Karpas-422 (cell line): Measurements from ENCODE around the gene TADA2B. TPM values are rescaled to one million over a fixed set of nuclear protein-coding genes. Genes with fewer than 3 reads are reported as not detected.
"Not testable (repeated sequence)": the region's sequence is repeated elsewhere in the genome, so short reads cannot be mapped to it uniquely, and the experiment has no call there.

Experiments
- DNase-seq: peaks from one replicate; pipeline ENCODE4 v3.0.0-alpha.2; 2015
- H2AFZ ChIP-seq: fragments of 200-600 bp; sonication (generic); 2 replicates; pipeline ENCODE4 v1.6.1; 2014; ENCODE audit warnings: antibody characterized with exemption, low read length, mixed read lengths
- H3K27ac ChIP-seq: fragments of 200-600 bp; sonication (generic); 2 replicates; pipeline ENCODE4 v1.5.1; 2014; ENCODE audit warnings: mild to moderate bottlenecking, low read length, moderate library complexity
- H3K27me3 ChIP-seq: fragments of 200-600 bp; sonication (generic); 2 replicates; pipeline ENCODE4 v1.6.1; 2014; ENCODE audit warnings: low read length, mixed read lengths
- H3K36me3 ChIP-seq: fragments of 200-600 bp; sonication (generic); 2 replicates; pipeline ENCODE4 v1.6.1; 2014; ENCODE audit warnings: low read length, mixed read lengths; ENCODE audit not compliant: insufficient read depth
- H3K4me1 ChIP-seq: fragments of 200-600 bp; sonication (generic); 2 replicates; pipeline ENCODE4 v1.6.1; 2014; ENCODE audit warnings: mild to moderate bottlenecking, low read length, mixed read lengths
- H3K4me2 ChIP-seq: fragments of 200-600 bp; sonication (generic); 2 replicates; pipeline ENCODE4 v1.6.1; 2014; ENCODE audit warnings: low read length, low read depth, mild to moderate bottlenecking; ENCODE audit not compliant: poor library complexity, severe bottlenecking
- H3K4me3 ChIP-seq: fragments of 200-600 bp; sonication (generic); 2 replicates; pipeline ENCODE4 v1.5.1; 2014; ENCODE audit warnings: mild to moderate bottlenecking, antibody characterized with exemption, low read length, mixed read lengths
- H3K79me2 ChIP-seq: fragments of 200-600 bp; sonication (generic); 2 replicates; pipeline ENCODE4 v1.6.1; 2014; ENCODE audit warnings: mild to moderate bottlenecking, low read length, mixed read lengths
- H3K9ac ChIP-seq: fragments of 200-600 bp; sonication (generic); 2 replicates; pipeline ENCODE4 v1.6.0; 2014; ENCODE audit warnings: low read length
- H3K9me2 ChIP-seq: fragments of 200-600 bp; sonication (generic), shearing (Covaris generic); replicated peaks from 2 replicates; pipeline ENCODE4 v1.6.0; 2014; ENCODE audit warnings: mild to moderate bottlenecking, low read length, moderate library complexity; ENCODE audit not compliant: insufficient read depth
- H3K9me3 ChIP-seq: fragments of 300-700, 200-600 bp; sonication (generic); 2 replicates; pipeline ENCODE4 v1.6.1; 2014; ENCODE audit warnings: low read length, mixed read lengths
- H4K20me1 ChIP-seq: fragments of 200-600 bp; sonication (generic); 2 replicates; pipeline ENCODE4 v1.6.1; 2014; ENCODE audit warnings: mild to moderate bottlenecking, antibody characterized with exemption, low read length, low read depth; ENCODE audit not compliant: insufficient read depth
- total RNA-seq: library from RNA; depleted of rRNA; stranded (reverse); fragments of >200 nt; shearing (Covaris generic); gene quantifications from 2 replicates; pipeline ENCODE4 v1.2.3, GENCODE V29; 2014; ENCODE audit warnings: low replicate concordance

The TADA2B gene
- total RNA-seq, 1 experiment from 2014 or later: 12.8 TPM

- Histone ChIP-seq H4K20me1 (no peaks in the 10 kb centered on the region), H3K36me3 (no peaks in the 10 kb centered on the region), H3K27me3 (no peaks in the 10 kb centered on the region), H3K27ac (no peak overlapping the region), H3K9me2 (no peaks in the 10 kb centered on the region), H2AFZ (no peak overlapping the region), H3K9ac (no peak overlapping the region), H3K9me3 (no peaks in the 10 kb centered on the region), H3K4me1 (peaks cover 2% of the 10 kb centered on the region; the same call in 1 of the 2 replicates), H3K4me3 (no peak overlapping the region), H3K4me2 (no peak overlapping the region), H3K79me2 (no peaks in the 10 kb centered on the region)
- DNase-seq: no peak
These were observed 33.5 kb downstream of the TADA2B start for GRCh38 chr4:7076696-7077082.

DNA sequence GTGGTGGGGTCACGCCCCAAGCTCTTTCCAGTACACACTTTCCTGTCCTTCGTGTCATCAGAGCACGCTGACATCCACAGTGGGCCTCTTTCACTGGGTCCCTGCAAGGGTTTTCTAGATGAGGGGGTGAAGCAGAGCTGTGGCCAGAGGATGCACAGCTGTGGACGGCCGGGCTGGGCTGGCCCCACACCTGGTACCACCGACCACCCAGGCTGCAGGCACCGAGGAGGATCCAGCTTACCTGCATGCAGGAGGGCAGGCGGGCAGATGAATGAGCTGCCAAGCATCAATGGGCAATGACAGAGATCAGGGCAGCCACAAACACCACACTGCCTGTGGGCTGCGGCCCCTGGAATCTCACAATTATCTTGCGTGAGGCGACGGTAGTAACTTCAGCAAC lies 34.2 kb downstream of the TADA2B start:
- Histone ChIP-seq H3K9me3 (no peaks in the 10 kb centered on the region), H3K4me1 (peaks cover 2% of the 10 kb centered on the region; the same call in 1 of the 2 replicates), H3K27me3 (no peaks in the 10 kb centered on the region), H3K4me2 (no peak overlapping the region), H3K79me2 (no peaks in the 10 kb centered on the region), H3K27ac (no peak overlapping the region), H3K9ac (no peak overlapping the region), H2AFZ (no peak overlapping the region), H3K4me3 (no peak overlapping the region), H3K9me2 (no peaks in the 10 kb centered on the region), H3K36me3 (no peaks in the 10 kb centered on the region), H4K20me1 (no peaks in the 10 kb centered on the region)
- DNase-seq: no peak

GRCh38 chr4:7078025-7078424 lies 34.9 kb downstream of the TADA2B start:
- no peaks in the 10 kb centered on the region for H4K20me1 ChIP-seq
- no peak overlapping the region for H3K4me3 ChIP-seq
- no peak overlapping the region for H3K27ac ChIP-seq
- H3K4me1 ChIP-seq: peaks cover 2% of the 10 kb centered on the region; the same call in 1 of the 2 replicates
- no peaks in the 10 kb centered on the region for H3K9me2 ChIP-seq
- no peak overlapping the region for H3K9ac ChIP-seq
- H3K79me2 ChIP-seq: no peaks in the 10 kb centered on the region
- H3K4me2 ChIP-seq: no peak overlapping the region
- H3K36me3 ChIP-seq: no peaks in the 10 kb centered on the region
- H3K9me3 ChIP-seq: no peaks in the 10 kb centered on the region
- no peak for DNase-seq
- no peaks in the 10 kb centered on the region for H3K27me3 ChIP-seq
- no peak overlapping the region for H2AFZ ChIP-seq

DNA sequence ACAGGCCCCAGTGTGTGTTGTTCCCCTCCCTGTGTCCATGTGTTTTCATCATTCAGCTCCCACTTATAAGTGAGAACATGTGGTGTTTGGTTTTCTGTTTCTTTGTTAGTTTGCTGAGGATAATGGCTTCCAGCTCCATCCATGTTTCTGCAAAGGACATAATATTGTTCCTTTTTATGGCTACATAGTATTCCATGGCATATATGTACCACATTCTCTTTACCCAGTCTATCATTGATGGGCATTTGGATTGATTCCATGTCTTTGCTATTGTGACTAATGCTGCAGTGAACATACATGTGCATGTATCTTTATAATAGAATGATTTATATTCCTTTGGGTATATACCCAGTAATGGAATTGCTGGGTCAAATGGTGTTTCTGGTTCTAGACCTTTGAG lies 36.3 kb downstream of the TADA2B start:
- not testable (repeated sequence) for H3K27me3 ChIP-seq, H3K79me2 ChIP-seq, H4K20me1 ChIP-seq, H3K4me3 ChIP-seq, H3K4me1 ChIP-seq, H3K36me3 ChIP-seq, H2AFZ ChIP-seq, H3K4me2 ChIP-seq, H3K9me3 ChIP-seq, H3K9ac ChIP-seq, H3K9me2 ChIP-seq, DNase-seq, H3K27ac ChIP-seq

DNA sequence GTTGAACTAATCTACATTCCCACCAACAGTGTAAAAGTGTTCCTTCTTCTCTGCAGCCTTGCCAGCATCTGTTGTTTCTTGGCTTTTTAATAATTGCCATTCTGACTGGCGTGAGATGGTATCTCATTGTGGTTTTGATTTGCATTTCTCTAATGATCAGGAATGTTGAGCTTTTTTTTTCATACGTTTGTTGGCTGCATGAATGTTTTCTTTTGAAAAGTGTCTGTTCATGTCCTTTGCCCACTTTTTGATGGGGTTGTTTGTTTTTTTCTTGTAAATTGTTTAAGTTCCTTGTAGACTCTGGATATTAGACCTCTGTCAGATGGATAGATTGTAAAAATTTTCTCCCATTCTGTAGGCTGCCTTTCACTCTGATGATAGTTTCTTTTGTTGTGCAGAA lies 36.7 kb downstream of the TADA2B start:
- not testable (repeated sequence) for H3K9me2 ChIP-seq, H3K4me3 ChIP-seq, H3K79me2 ChIP-seq, H3K36me3 ChIP-seq, H3K27me3 ChIP-seq, DNase-seq, H3K4me2 ChIP-seq, H3K27ac ChIP-seq, H3K9ac ChIP-seq, H3K9me3 ChIP-seq, H2AFZ ChIP-seq, H3K4me1 ChIP-seq, H4K20me1 ChIP-seq

GRCh38 chr4:7083597-7084563 lies 40.7 kb downstream of the TADA2B start:
- no peak overlapping the region for H3K4me3 ChIP-seq
- no peaks in the 10 kb centered on the region for H3K27me3 ChIP-seq
- peaks cover 7% of the 10 kb centered on the region for H3K4me1 ChIP-seq
- no peak overlapping the region for H3K27ac ChIP-seq
- H2AFZ ChIP-seq: no peak overlapping the region
- H4K20me1 ChIP-seq: no peaks in the 10 kb centered on the region
- DNase-seq: no peak
- no peaks in the 10 kb centered on the region for H3K9me2 ChIP-seq
- no peaks in the 10 kb centered on the region for H3K36me3 ChIP-seq
- H3K9ac ChIP-seq: peak overlapping the region; percentile 44
- no peaks in the 10 kb centered on the region for H3K9me3 ChIP-seq
- no peaks in the 10 kb centered on the region for H3K79me2 ChIP-seq
- H3K4me2 ChIP-seq: peak overlapping the region; percentile 39

- H3K27ac ChIP-seq, H3K4me3 ChIP-seq, H4K20me1 ChIP-seq, H3K9me3 ChIP-seq, DNase-seq, H3K4me1 ChIP-seq, H3K36me3 ChIP-seq, H2AFZ ChIP-seq, H3K79me2 ChIP-seq, H3K27me3 ChIP-seq, H3K9me2 ChIP-seq: not testable (repeated sequence)
- Histone ChIP-seq H3K9ac (peak overlapping the region; percentile 44), H3K4me2 (peak overlapping the region; percentile 39)
These were observed 41.4 kb downstream of the TADA2B start for GRCh38 chr4:7084564-7084961.

- no peaks in the 10 kb centered on the region for H4K20me1 ChIP-seq
- H2AFZ ChIP-seq: no peak overlapping the region
- H3K79me2 ChIP-seq: no peaks in the 10 kb centered on the region
- no peak overlapping the region for H3K27ac ChIP-seq
- no peak overlapping the region for H3K4me3 ChIP-seq
- H3K9me2 ChIP-seq: no peaks in the 10 kb centered on the region
- H3K4me1 ChIP-seq: peaks cover 5% of the 10 kb centered on the region
- no peak for DNase-seq
- no peak overlapping the region for H3K4me2 ChIP-seq
- H3K36me3 ChIP-seq: no peaks in the 10 kb centered on the region
- no peaks in the 10 kb centered on the region for H3K27me3 ChIP-seq
- H3K9ac ChIP-seq: no peak overlapping the region
- no peaks in the 10 kb centered on the region for H3K9me3 ChIP-seq
These were observed 43.2 kb downstream of the TADA2B start for GRCh38 chr4:7086384-7086783.
